GM12875 (cell line): ENCODE data around the gene ME3.
A peak's percentile ranks its signal among the peaks of the same experiment; 100 is the strongest.

Experiments used
- H3K4me3 ChIP-seq: one replicate; pipeline ENCODE4 v1.5.1; 2011; ENCODE audit warnings: low read depth, low read length, control low read depth
- TF ChIP-seq, protein P1 (sequence below): IDR thresholded peaks from 2 replicates; pipeline ENCODE4 v1.5.1; 2011; ENCODE audit warnings: low read depth, mild to moderate bottlenecking, control low read depth, inconsistent platforms, low read length, moderate library complexity, borderline replicate concordance; ENCODE audit not compliant: insufficient read depth

The ME3 gene

DNA sequence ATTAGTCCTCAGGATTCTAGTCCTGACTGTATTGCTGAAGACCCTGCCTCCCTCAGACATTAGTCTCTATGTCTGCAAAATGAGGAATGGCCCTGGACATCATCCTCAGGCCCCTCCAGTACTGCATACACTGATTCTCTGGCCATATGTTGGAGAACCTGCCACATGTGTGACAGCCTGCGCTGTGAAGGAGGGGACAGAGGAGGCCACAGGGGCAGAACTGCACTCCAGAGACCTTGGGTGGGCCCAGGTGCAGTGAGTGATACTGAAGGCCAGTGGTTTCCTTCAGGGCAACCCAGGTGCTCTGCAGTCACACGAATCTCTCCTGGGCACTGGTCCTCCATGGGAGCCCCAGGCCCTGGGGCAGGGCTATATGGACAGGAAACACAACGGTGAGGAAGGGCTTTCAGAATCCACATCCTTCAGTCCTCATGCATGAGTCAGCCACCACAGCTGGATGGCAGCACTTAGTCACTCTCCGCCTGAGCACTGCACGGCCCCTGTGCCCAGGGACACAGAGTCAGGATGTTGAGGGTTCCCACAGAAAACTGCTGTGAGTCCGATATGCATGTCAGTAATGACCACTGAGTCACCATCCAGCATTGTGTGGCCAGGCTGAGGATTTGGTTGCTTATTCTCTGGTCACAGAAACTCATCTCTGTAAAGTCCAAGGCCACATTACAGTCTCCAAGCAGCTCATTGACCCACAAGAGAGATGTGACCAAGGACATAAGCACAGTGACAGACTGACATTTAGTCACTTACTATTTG is 39.7 kb downstream of the ME3 start:
- no peak overlapping the region for H3K4me3 ChIP-seq
- TF ChIP-seq, protein P1, sequence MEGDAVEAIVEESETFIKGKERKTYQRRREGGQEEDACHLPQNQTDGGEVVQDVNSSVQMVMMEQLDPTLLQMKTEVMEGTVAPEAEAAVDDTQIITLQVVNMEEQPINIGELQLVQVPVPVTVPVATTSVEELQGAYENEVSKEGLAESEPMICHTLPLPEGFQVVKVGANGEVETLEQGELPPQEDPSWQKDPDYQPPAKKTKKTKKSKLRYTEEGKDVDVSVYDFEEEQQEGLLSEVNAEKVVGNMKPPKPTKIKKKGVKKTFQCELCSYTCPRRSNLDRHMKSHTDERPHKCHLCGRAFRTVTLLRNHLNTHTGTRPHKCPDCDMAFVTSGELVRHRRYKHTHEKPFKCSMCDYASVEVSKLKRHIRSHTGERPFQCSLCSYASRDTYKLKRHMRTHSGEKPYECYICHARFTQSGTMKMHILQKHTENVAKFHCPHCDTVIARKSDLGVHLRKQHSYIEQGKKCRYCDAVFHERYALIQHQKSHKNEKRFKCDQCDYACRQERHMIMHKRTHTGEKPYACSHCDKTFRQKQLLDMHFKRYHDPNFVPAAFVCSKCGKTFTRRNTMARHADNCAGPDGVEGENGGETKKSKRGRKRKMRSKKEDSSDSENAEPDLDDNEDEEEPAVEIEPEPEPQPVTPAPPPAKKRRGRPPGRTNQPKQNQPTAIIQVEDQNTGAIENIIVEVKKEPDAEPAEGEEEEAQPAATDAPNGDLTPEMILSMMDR = peak; percentile 6; the same call in 1 of the 2 replicates

DNA sequence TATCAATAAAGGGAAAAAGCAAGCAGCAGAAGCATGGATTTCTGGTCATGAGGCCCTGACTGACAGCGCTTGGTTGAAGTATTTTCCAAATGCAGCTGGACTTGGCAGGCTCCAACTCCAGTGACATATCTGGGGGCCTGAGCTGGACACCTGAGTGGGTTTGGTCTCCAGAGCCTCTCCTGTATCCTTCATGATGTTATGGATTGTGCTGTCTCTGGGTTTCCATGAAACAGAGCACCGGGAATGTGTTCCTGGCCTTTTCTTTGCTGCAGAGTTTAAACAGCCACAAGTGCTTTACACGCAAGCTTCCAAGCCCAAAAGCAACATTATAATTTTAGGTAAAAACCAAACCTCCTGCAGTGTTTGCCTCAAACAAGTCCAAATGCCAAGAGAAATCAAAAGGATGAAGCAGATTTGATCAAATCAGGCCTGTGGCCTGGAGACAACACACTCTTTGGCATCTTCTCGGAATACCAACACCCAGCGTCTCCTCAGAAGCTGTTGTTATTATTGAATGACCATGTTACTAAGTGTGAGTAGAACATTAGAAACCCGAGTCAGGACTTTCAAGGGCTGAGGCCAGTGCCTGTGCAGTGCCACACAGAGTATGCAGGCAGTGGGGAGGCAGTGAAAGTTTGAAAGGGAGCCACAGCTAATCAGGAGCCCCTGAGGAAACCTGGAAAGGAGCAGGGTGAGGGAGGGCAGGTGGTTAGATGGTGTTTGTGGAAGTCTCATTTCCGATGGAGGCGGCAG is 42.0 kb downstream of the ME3 start:
- TF ChIP-seq, protein P1 = no peak
- H3K4me3 ChIP-seq = no peak overlapping the region

DNA sequence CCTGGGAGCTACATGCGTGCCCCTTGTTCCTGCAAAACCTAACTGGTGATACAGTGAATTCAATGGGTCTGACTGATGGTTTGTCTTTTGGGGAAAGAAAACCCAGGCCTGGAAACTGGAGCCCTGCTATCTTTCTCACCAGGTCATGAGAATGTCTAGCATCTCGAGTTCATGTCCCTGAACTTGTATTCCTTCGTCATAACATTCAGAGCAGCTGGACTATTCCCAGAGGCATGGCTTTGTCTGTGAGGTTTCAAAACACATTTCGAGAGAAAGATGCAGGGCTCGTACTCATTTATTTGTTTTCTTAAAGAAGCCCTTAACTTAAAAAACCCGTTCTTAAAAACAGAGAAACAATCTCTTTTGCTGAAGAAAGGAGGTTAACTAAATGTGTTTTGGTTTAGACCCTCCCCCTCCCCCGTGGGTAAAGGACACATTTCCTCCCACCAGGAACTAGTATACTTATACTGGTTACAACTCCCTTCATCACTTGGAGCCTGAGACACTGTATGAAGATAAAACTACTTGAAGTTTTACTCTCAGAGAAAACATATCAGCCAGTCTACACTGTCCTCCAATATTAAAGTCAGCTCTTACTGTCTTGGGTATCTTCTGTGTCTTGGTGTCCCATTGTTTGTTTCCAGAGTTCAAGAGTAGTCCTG is 43.2 kb downstream of the ME3 start:
- H3K4me3 ChIP-seq = no peak overlapping the region
- TF ChIP-seq, protein P1 = no peak

GRCh38 chr11:86627776-86628455 is 44.5 kb downstream of the ME3 start:
- TF ChIP-seq, protein P1 = no peak
- no peak overlapping the region for H3K4me3 ChIP-seq

DNA sequence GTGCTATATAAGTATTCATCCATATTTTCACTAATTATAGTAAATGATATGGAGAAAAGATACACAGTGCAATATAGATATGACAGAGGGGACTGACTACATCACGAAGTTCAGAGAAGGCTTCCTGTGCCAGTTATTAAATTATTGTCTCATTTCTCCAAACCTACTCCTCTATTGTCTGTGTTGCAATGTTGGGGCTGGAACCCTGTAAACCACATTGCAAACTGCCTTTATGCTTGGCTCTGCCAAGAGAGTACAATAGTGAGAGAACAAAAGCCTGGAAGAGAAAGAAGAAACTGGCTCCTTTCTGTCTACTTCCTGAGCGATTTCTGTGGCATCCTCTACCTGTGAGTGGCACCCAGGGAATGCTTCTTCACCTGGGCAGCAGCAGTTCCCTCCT is 46.4 kb downstream of the ME3 start:
- no peak overlapping the region for H3K4me3 ChIP-seq
- TF ChIP-seq, protein P1 = no peak

DNA sequence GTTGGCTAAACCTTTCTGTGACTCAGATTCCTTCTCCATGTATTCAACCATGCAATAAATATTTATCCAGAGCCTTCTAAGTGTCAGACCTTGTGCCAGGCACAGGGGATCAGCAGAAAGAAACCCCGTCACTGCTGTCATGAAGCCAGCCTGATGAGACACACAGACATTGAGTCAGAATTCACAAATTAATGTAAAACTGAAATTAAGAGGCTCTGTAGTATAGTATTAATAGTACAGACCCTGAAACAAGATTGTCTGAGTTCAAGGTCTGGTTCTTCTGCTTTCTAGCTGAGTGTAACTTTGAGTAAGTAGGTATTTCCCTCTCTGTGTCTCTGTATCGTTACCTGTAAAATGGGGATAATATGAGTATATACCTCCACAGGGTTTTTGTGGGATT is 46.9 kb downstream of the ME3 start:
- H3K4me3 ChIP-seq = no peak overlapping the region
- TF ChIP-seq, protein P1 = no peak
